Measurements from ENCODE around the gene SGCB.

SGCB gene

GRCh38 chr4:52071791-52072546 lies 33.9 kb upstream of the SGCB start:
- TF ChIP-seq FOXP2 (optimal IDR thresholded peaks at IDR 0.05; ENCODE audit: borderline replicate concordance, extremely low read depth, extremely low read length, insufficient read depth) (no peak), TAF1 (IDR thresholded peaks at IDR 0.05; ENCODE audit: borderline replicate concordance, insufficient read depth, low read length) (no peak), POLR2AphosphoS5 (IDR thresholded peaks at IDR 0.05; ENCODE audit: low read depth, low read length) (no peak), SIN3A (IDR thresholded peaks at IDR 0.05; ENCODE audit: borderline replicate concordance, insufficient read depth, low read length) (no peak)

GRCh38 chr4:52069571-52069970 lies 31.5 kb upstream of the SGCB start:
- TF ChIP-seq POLR2AphosphoS5 (IDR thresholded peaks at IDR 0.05; ENCODE audit: low read depth, low read length) = no peak
- no peak for TF ChIP-seq SIN3A (IDR thresholded peaks at IDR 0.05; ENCODE audit: borderline replicate concordance, insufficient read depth, low read length)
- no peak for TF ChIP-seq FOXP2 (optimal IDR thresholded peaks at IDR 0.05; ENCODE audit: borderline replicate concordance, extremely low read depth, extremely low read length, insufficient read depth)
- no peak for TF ChIP-seq REST (IDR thresholded peaks at IDR 0.05; ENCODE audit: insufficient read depth in 1 of 2, low read depth in 2 of 2, low read length in 2 of 2)
- no peak for TF ChIP-seq TAF1 (IDR thresholded peaks at IDR 0.05; ENCODE audit: borderline replicate concordance, insufficient read depth, low read length)

GRCh38 chr4:52059372-52059771 lies 21.3 kb upstream of the SGCB start:
- no peak for TF ChIP-seq REST (IDR thresholded peaks at IDR 0.05; ENCODE audit: insufficient read depth in 1 of 2, low read depth in 2 of 2, low read length in 2 of 2)
- no peak for TF ChIP-seq TAF1 (IDR thresholded peaks at IDR 0.05; ENCODE audit: borderline replicate concordance, insufficient read depth, low read length)
- no peak for TF ChIP-seq FOXP2 (optimal IDR thresholded peaks at IDR 0.05; ENCODE audit: borderline replicate concordance, extremely low read depth, extremely low read length, insufficient read depth)
- TF ChIP-seq POLR2AphosphoS5 (IDR thresholded peaks at IDR 0.05; ENCODE audit: low read depth, low read length) = no peak

- no peak for TF ChIP-seq TAF1 (IDR thresholded peaks at IDR 0.05; ENCODE audit: borderline replicate concordance, insufficient read depth, low read length)
- no peak for TF ChIP-seq SIN3A (IDR thresholded peaks at IDR 0.05; ENCODE audit: borderline replicate concordance, insufficient read depth, low read length)
- TF ChIP-seq REST (IDR thresholded peaks at IDR 0.05; ENCODE audit: insufficient read depth in 1 of 2, low read depth in 2 of 2, low read length in 2 of 2) = no peak
- TF ChIP-seq FOXP2 (optimal IDR thresholded peaks at IDR 0.05; ENCODE audit: borderline replicate concordance, extremely low read depth, extremely low read length, insufficient read depth) = no peak
- TF ChIP-seq POLR2AphosphoS5 (IDR thresholded peaks at IDR 0.05; ENCODE audit: low read depth, low read length) = no peak
Observed at GRCh38 chr4:52058275-52058674, 20.2 kb upstream of the SGCB start.

GRCh38 chr4:52057196-52057595 lies 19.1 kb upstream of the SGCB start:
- TF ChIP-seq POLR2AphosphoS5 (IDR thresholded peaks at IDR 0.05; ENCODE audit: low read depth, low read length) (no peak), TAF1 (IDR thresholded peaks at IDR 0.05; ENCODE audit: borderline replicate concordance, insufficient read depth, low read length) (no peak), FOXP2 (optimal IDR thresholded peaks at IDR 0.05; ENCODE audit: borderline replicate concordance, extremely low read depth, extremely low read length, insufficient read depth) (no peak), REST (IDR thresholded peaks at IDR 0.05; ENCODE audit: insufficient read depth in 1 of 2, low read depth in 2 of 2, low read length in 2 of 2) (no peak), SIN3A (IDR thresholded peaks at IDR 0.05; ENCODE audit: borderline replicate concordance, insufficient read depth, low read length) (no peak)

Measured in PFSK-1 (cell line).